COLO829 (cell line): ENCODE data around the gene CENPX.
"Not testable (repeated sequence)": the region's sequence is repeated elsewhere in the genome, so short reads cannot be mapped to it uniquely, and the experiment has no call there.

Source experiments
- DNase-seq: peaks from one replicate; pipeline ENCODE4 v3.0.0; 2012; ENCODE audit warnings: low spot score

CENPX gene

DNA sequence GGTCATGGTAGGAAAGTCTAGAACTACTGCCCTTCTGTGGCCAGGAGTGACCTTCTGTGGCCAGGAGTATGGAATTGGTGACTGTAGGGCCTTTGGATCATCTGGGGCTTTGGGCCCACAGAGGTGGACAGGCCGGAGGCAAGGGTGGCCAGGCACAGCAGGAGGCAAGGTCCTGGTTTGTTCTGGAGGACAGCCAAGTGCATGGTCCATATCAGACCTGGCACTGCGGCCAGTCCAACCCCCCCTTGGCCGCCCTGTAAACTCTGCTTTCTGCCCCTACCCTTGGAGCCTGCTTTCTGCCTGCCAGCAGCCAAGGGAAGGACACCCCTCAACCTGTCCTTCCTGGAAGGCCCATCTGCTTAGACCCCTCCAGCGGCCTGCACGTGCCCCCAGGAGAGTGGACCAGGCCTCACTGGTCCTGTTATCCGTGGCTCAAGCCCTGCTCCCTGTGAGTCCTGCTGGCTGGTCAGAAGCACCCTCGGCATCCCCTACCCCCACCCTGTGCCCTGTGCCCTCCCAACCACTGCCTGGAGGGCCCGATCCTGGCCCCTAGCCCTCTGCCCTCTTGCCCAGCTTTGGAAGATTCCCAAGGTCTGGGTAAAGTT is 17.1 kb upstream of the CENPX start:
- DNase-seq: no peak

DNA sequence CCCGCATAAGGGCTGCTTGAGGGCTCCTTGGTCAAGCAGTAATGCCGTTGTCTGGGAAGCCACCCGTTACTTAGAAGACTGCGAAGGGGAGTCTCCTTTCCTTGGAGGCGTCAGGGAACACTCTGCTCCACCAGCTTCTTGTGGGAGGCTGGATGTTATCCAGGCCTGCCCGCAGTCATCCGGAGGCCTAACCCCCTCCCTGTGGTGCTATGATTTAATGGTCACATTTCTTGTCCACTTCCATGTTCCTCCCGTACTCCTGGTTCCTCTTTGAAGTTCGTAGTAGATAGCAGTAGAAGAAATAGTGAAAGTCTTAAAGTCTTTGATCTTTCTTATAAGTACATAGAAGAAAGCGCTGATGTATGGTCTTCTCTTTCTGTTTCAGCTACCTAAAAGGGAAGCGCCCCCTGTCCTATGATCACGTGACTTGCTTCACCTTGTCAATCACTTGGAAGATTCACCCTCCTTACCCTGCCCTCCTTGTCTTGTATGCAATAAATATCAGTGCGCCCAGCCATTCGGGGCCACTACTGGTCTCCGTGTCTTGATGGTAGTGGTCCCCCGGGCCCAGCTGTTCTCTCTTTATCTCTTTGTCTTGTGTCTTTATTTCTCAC is 16.2 kb upstream of the CENPX start:
- not testable (repeated sequence) for DNase-seq

DNA sequence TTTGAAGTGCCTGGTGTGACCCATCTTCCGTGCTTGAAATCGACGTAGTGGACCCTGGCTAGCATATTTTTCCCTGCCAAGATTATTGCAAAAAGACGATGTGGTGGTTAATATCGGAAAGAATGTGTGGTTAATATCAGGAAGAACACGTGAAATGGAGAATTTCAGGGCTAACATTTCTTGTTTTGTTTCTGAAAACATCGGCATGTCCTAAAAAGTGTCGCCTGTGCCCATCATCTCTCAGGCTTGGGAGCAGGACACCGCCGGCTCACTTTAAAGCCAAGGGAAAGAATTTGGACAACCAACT is 15.2 kb upstream of the CENPX start:
- DNase-seq: no peak

DNA sequence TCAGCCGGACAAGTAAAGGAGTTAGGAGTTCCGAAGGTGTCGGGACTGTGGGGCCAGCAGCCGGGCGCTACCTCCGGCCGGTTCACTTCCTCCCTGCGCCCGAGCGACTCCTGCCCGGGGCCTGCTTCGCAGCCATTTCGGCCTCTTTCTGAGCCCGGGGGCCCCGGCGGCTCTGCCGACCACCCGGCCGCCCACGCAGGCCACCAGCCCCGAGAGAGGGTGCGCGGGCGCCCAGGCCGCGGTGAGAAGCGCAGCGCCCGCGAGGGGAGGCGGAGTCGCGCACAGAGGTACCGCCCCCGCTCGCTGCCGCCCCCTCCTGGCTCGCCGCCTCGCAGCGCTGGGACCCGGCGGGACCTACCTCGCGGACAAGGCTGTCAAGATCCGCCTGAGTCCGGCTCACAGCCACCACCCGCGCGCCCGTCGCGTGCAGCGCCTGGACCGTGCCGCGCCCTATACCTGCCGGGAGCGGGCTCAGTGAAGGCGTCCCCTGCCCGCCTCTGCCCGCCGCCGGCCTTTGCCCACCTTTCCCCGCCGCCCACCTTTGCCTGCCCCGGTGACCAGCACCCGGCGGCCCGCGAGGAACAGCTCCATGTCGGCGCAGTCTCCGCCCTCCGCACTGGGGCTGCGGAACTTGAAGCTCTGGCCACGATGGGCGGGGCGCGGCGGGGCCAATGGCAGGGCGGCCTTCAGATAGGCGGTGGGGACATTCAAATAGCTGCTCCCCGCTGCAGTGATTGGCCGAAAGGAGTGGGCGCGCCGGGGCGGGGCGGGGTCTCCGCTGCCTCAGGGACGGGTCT is 14.6 kb upstream of the CENPX start, which contains the start of gene DCXR:
DCXR (minus strand) TSS at position 606 of the 797 bp plus-strand sequence; CDS start at position 591, 15 bp downstream.
- peak; percentile 89 for DNase-seq

DNA sequence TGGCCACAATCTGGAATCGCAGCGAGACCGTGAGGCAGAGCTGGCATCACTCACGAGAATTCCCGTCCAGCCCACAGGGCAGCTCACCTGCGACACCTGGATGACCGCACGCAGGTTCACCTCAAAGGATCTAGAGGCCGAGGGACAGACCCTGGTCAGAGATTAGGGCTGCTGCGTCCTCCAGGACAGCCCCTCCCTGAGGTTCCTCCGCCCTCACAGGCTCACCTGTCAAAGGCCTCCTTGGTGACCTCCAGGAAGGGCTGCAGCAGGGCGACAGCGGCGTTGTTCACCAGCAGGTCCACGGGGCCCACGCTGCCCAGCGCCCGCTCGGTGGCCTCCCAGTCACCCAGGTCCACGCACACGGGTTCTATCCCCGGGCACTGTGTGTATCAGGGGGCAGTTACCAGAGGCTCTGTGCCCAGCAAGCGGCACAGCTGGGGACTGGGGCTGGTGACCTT is 14.0 kb upstream of the CENPX start:
- DNase-seq: no peak

DNA sequence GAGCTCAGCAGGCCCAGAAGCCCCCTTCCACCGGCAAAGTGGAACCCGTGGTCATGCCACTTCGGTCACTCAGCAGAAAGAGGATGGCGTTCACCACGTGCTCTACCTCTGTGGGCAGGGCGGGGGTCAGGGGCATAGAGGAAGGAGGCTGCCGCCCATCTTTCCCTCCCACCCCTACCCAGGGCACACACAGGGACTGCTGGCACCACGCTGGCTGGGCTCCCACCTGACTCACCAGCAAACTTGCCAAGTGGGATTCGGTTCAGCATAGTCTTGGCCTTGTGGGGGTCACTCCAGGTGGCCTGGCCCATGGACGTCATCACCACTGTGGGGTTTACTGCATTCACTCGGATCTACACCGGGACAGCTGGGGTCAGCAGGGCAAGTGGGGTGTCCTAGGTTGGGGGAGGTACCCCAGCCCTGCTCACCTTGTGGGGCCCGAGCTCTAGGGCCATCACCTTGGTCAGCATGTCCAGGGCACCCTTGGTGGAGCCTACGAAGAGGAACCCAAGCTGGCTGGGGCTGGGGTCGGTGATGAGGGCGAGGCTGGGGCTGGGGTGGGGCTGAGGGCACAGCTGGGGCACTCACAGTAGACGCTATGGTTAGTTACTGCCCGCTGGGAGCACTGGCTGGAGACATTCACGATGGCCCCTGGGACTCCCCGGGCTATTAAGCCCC is 13.4 kb upstream of the CENPX start:
- no peak for DNase-seq

DNA sequence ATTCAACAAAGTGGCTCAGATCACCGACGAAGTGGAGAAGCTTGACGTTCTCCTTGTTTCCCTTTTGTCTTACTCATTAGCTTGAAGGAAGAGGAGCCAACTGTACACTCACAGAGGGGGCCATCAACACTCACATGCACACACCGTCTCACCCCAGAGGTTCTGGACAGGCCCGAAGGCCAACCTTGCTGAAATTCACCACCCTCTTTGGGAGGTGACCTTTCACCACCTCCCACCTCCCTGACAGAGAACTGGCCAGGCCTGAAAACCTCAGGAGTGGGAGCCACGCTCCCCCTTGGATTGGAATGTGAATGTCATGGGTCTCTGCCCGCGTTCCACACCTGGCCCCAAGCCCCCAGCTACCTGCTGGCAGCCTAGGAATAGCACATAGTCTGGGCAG is 12.8 kb upstream of the CENPX start:
- DNase-seq: no peak

DNA sequence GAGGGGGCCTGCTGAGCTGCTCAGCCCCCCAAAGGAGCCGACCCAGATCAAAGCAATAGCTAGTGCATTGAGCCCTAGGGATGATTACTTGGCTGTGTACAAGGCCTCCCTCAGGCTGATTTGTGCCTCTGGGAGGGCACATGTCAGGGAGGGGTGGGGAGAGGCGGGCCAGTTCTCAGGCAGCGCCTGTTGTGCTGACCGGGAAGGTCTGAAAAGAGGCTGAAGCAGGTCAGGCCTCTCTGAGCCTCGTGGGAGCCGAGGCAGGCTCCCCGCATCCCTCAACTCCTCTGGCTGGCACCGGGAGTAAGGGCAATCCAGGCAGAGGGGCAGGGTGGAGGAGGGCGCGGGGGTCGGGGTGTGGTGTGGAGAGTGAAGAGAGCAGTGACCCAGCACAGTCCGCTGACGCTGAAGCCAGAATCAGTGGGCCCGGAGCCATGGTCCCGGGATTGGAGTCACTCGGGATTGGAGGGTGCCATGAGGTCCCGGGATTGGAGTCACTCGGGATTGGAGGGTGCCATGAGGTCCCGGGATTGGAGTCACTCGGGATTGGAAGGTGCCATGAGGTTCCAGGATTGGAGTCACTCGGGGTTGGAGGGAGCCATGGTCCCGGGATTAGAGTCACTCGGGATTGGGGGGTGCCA is 11.8 kb upstream of the CENPX start:
- no peak for DNase-seq

DNA sequence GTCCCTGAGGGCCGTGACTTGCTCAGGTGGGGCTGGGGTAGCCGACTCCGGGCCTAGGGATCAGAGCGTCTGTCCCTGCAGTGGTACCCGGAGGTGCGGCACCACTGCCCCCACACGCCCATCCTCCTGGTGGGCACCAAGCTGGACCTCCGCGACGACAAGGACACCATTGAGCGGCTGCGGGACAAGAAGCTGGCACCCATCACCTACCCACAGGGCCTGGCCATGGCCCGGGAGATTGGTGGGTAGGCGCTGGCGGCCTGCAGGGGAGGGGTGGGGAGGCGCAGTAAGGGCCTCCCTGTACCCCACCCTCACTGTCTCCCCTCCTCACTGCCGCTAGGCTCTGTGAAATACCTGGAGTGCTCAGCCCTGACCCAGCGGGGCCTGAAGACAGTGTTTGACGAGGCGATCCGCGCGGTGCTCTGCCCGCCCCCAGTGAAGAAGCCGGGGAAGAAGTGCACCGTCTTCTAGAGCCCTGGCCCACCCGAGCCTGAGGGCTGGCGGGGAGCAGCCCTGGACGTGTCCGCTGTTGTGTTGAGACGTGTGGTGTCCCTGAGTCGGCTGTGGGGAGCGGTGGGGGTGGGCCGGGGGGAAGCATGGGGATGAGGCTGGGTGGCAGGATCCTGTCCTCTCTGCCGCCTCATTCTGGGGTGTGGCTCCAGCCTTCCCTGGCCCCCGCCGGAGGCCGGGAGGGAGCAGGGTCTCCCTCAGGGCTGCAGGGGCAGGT is 10.8 kb upstream of the CENPX start:
- no peak for DNase-seq

DNA sequence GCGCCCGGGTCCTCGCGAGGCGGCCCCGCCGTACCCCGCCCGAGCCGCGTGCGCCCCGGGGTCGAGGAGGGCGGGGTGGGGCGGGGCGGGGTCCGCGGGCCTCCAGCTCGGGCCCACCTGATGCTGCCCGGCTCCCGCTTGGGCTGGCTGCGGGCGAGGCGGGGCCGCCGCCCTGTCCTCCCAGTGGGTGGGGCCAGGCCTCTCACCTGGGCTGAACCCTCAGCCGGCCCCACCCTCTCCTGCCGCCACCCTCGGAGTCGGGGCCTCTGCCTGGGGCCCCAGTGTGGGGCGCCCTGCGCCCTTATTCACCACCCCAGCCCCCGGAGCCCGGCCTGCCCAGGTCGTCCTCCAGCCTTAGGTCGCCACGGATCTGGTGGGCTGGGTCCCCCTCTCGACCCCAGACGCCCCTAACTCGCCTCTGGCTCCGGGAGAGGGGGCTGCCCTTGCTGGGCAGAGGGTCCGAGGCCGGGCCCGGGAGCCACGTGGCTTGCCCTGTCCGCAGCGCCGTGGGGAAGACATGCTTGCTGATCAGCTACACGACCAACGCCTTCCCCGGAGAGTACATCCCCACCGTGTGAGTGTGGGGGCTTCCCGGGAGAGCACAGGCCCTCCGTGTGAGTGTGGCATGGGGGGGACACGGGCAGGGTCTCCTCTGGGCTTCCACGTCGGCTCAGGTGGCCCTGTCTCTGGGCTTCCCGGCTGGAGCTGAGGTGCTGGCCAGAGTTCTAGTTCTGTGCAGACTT is 9.4 kb upstream of the CENPX start:
- DNase-seq: no peak

DNA sequence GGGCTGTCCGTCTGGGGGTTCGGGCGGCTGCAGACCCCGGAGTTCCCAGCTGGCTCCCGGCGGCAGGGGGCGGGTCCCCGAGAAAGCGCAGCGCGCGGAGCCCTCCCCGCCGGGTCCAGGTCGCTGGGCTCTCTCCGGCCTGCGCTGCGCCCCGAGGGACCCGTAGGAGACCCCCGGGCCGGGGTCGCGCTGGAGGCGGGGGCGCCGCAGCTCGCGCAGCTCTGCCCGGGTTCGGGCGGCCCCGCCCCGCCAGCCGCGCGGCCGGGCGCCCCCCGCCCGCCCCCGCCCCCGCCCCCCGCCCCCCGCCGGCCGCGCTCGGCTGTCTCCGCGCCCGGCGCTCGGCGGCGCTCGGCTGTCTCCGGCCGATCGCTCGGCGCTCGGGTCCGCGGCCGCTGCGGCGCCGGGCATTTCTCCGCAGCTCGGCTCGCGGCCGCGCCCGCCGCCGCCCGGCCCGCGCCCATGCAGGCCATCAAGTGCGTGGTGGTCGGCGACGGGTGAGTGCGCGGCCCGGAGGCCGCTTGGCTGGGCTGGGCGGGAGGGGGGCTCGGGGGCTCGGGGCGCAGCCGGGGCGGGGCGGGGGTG is 8.7 kb upstream of the CENPX start, which contains the start of gene RAC3:
RAC3 (plus strand) TSS at position 376 of the 582 bp plus-strand sequence; CDS start at position 460, 84 bp downstream.
- DNase-seq: no peak

DNA sequence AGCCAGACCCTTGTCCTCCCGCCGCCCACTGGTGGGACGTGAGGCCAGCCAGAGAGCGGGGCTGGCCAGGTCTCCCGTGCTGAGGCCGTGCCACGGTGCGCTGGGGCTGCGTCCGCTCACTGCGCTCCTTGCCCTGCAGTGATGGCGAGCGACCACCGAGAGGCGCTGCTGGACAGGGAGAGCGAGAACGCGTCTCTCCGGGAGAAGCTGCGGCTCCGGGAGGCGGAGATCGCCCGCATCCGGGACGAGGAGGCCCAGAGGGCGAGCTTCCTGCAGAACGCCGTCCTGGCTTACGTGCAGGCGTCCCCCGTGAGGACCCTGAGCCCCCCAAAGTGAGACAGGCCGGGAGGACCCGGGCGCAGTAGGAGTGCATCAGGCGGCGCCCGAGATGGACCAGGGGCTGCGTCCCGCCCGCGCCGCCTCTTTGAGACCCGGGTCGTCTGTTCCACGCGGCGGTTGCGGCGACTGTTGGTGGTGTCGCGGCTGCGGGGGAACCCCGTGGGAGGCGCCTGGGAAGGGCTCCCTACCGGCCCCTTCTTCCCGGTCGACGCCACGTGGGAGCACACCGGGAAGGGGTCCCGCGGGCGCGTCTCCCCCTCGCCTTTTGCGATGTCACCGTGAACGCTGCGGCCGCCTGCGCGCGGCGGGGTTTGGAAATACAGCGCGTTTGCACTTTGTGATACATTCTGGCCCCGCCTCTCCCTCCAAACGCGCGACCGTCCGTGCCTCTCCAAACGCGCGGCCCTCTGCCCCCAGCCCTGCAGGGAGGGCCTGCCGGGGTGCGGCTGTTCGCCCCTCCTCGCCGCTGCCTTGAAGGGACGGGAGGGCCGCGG is 8.0 kb upstream of the CENPX start:
- peak; percentile 54 for DNase-seq

DNA sequence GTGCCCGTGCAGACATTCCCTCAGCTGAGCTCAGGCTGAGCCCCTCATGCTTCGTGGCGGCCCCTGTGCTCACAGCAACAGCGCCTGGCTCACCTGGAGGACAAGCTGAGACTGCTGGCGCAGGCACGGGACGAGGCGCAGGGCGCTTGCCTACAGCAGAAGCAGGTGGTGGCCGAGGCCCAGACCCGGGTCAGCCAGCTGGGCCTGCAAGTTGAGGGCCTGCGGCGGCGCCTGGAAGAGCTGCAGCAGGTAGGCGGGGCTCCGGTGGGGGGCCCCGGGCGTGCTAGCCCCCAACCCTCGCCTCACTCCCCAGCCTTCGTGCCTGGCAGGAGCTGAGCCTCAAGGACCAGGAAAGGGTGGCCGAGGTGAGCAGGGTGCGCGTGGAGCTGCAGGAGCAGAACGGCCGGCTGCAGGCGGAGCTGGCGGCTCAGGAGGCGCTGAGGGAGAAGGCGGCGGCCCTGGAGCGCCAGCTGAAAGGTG is 7.4 kb upstream of the CENPX start:
- DNase-seq: no peak

DNA sequence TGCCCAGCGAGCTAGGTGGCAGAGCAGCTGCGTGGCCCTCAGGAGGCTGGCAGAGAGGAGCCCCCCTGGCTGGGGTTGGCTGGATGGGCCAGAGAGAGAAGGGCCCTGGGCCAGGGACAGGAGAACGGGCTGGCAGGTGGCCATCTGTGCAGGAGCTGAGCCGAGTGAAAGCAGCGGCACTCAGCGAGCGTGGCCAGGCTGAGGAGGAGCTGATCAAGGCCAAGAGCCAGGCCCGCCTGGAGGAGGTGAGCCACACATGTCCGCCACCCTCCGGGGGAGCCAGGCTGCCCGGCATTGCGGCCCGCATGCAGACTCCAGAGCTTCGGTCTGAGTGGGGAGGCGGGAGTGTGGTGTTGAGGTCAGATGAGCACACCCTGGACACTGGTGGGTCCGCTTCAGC is 6.7 kb upstream of the CENPX start:
- no peak for DNase-seq

DNA sequence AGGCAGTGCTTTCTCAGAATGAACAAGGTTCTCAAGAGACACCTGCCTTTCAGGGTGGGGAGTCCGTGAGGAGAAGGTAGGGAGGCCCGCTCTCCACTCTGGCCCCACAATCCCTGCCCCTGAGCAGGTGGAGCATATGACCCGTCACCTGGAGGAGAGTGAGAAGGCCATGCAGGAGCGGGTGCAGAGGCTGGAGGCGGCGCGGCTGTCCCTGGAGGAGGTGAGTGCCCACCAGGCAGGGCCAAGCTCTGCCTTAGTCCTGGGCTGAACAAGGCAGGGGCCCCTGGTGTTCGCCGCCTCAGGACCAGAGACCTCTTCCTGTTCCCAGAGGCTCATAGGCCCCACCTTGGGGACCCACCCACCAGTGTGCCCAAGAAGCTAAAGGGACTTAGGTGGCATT is 6.3 kb upstream of the CENPX start:
- no peak for DNase-seq

DNA sequence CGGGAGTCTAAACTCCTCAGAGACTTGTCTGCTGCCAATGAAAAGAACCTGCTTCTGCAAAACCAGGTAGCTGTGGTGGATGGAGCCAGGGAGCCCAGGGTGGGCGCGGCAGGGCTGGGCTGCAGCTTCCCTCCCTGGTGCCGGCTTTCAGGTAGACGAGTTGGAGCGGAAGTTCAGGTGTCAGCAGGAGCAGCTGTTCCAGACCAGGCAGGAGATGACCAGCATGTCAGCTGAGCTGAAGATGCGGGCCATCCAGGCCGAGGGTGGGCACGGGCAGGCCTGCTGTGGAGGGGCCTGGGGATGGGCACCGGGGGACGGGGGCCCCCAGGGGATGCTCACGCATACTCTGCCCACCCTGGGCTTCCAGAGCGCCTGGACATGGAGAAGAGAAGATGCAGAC is 5.6 kb upstream of the CENPX start:
- no peak for DNase-seq

DNA sequence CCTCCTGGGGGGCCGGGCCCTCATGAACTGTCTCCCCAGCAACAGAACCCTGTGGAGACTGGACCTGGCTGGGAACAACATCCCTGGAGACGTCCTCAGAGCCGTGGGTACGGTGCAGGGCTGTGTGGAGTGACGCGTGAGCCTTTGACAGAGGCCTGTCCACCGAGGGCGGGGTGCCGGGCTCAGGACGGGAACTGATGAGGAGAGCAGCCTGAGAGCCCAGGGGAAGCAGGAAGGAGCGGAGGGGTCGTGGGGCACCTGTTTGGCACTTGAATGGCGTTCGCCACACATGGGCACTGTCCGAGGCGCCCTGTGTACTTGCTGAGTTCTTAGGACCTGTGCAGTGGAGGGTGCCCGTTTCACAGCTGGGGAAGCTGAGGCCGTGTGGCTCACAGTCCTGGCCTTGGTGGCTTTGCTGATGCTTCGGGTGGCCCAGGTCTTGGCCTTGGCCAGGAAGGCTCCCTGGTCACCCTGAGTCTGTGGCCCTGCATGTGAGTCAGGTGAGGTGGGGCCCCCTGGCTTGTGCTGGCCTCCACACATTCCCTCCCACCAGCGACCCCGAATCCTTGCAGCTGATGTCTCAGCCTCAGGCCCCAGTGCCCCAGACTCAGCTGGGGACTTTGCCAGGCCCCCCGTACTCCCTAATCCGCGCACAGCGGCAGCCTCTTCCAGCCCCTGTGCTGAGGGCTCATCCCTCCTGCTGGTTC is 2.9 kb upstream of the CENPX start:
- no peak for DNase-seq

DNA sequence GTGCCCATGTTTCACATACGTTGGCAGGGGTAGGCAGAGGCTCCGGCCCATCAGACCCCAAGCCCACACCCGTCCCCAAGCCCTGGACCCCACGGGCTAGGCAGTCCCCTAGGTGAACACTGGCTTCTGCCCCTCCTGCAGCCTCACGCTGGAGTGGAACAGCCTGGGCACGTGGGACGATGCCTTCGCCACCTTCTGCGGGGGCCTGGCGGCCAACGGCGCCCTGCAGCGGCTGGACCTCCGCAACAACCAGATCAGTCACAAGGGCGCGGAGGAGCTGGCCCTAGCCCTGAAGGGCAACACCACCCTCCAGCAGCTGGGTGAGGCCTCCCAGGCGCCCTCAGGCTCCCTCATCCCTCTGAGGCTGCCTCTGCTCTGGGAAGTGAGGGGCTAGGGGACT is 2.2 kb upstream of the CENPX start:
- DNase-seq: no peak
